Measurements from ENCODE around the gene SCMH1.

The SCMH1 gene

GRCh38 chr1:41003640-41004220, 238.4 kb downstream of the SCMH1 start:
- DNase-seq, result no peak

- no peak for DNase-seq
Measured at GRCh38 chr1:41003127-41003639, 238.9 kb downstream of the SCMH1 start.

- no peak for DNase-seq
Measured at GRCh38 chr1:40998668-40999067, 243.4 kb downstream of the SCMH1 start.

- DNase-seq, result no peak
Measured at GRCh38 chr1:40997096-40997495, 245.0 kb downstream of the SCMH1 start.

GRCh38 chr1:40989066-40989465, 253.0 kb downstream of the SCMH1 start:
- no peak for DNase-seq

GRCh38 chr1:40988280-40988679, 253.8 kb downstream of the SCMH1 start:
- DNase-seq, result no peak

- DNase-seq, result no peak
Measured at GRCh38 chr1:40987439-40988276, 254.4 kb downstream of the SCMH1 start.

GRCh38 chr1:40986956-40987355, 255.2 kb downstream of the SCMH1 start:
- DNase-seq, result no peak

- DNase-seq, result no peak
Measured at GRCh38 chr1:40986328-40986783, 255.8 kb downstream of the SCMH1 start.

- no peak for DNase-seq
Measured at GRCh38 chr1:40985875-40986274, 256.2 kb downstream of the SCMH1 start.

- no peak for DNase-seq
Measured at GRCh38 chr1:40985161-40985560, 256.9 kb downstream of the SCMH1 start.

- no peak for DNase-seq
Measured at GRCh38 chr1:40984531-40984930, 257.6 kb downstream of the SCMH1 start.

GRCh38 chr1:40984066-40984465, 258.0 kb downstream of the SCMH1 start:
- no peak for DNase-seq

- no peak for DNase-seq
Measured at GRCh38 chr1:40983286-40983685, 258.8 kb downstream of the SCMH1 start.

- no peak for DNase-seq
Measured at GRCh38 chr1:40982721-40983120, 259.4 kb downstream of the SCMH1 start.

- no peak for DNase-seq
Measured at GRCh38 chr1:40981691-40982448, 260.2 kb downstream of the SCMH1 start.

GRCh38 chr1:40980453-40981121, 261.5 kb downstream of the SCMH1 start:
- no peak for DNase-seq

GRCh38 chr1:40980068-40980452, 262.0 kb downstream of the SCMH1 start:
- DNase-seq, result no peak

GRCh38 chr1:40979241-40980067, 262.7 kb downstream of the SCMH1 start, which contains the start of gene CTPS1:
TSS of gene CTPS1 (plus strand) at chr1:40979696. CDS start at chr1:40983291, 3,595 bp downstream.
- peak; percentile 99 for DNase-seq

- DNase-seq, result no peak
Measured at GRCh38 chr1:40978886-40979240, 263.2 kb downstream of the SCMH1 start.

GRCh38 chr1:40977716-40978115, 264.4 kb downstream of the SCMH1 start:
- DNase-seq, result no peak
